ENCODE measurements around the gene NEURL3. TPM values are rescaled to one million over a fixed set of nuclear protein-coding genes. Genes with fewer than 3 reads are reported as not detected.

The NEURL3 gene
- polyA plus RNA-seq, 1 experiment = not detected

- ChIA-PET POLR2A (no interaction called here), CTCF (no interaction called here)
Measured at GRCh38 chr2:96521219-96521618, 16.1 kb upstream of the NEURL3 start.

DNA sequence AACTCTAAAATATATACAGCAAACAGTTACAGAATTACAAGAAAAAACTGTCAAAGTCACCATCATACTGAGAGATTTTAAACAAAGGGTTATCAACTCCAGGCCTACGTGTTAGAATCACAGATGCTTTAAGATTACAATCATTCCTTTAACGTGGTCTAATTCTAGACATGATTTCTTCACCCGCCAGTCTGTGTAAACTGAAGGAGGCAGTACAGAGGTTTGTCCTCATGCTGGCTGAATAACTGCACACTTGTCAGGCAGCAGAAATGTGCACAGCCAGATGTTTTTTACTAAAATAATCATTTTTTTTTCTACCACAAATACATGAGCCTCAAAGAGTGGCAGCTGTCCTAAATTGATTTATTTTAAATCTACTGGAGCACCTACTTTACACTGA, 15.5 kb upstream of the NEURL3 start:
- ChIA-PET POLR2A (no interaction called here), CTCF (interaction anchor here (1.1 kb wide), 1 partner anchor 11 kb away, joined by 4 read pairs; no protein-coding TSS in a partner anchor)
- no peak overlapping the region for H3K27ac ChIP-seq (ENCODE audit: low read depth, low read length)
- TF ChIP-seq CTCF (IDR thresholded peaks at IDR 0.05; ENCODE audit: low read depth, low read length) = no peak
- H3K27me3 ChIP-seq (ENCODE audit: control insufficient read depth, insufficient read depth, low read length) = peaks cover 25% of the 10 kb centered on the region
- H3K9me3 ChIP-seq (ENCODE audit: control insufficient read depth, insufficient read depth, low read length) = peaks cover 2% of the 10 kb centered on the region; the same call in 1 of the 2 replicates
- no peak for DNase-seq (ENCODE audit: low read depth, low spot score)
- H3K4me3 ChIP-seq (ENCODE audit: low read depth, low read length) = no peak overlapping the region

More at GRCh38 chr2:96521219-96521618, 16.1 kb upstream of the NEURL3 start:
- Histone ChIP-seq H3K27ac (ENCODE audit: low read depth, low read length) (no peak overlapping the region), H3K27me3 (ENCODE audit: control insufficient read depth, insufficient read depth, low read length) (peaks cover 25% of the 10 kb centered on the region), H3K9me3 (ENCODE audit: control insufficient read depth, insufficient read depth, low read length) (peaks cover 2% of the 10 kb centered on the region; the same call in 1 of the 2 replicates), H3K4me3 (ENCODE audit: low read depth, low read length) (no peak overlapping the region)
- DNase-seq (ENCODE audit: low read depth, low spot score) = no peak
- no peak for TF ChIP-seq CTCF (IDR thresholded peaks at IDR 0.05; ENCODE audit: low read depth, low read length)

DNA sequence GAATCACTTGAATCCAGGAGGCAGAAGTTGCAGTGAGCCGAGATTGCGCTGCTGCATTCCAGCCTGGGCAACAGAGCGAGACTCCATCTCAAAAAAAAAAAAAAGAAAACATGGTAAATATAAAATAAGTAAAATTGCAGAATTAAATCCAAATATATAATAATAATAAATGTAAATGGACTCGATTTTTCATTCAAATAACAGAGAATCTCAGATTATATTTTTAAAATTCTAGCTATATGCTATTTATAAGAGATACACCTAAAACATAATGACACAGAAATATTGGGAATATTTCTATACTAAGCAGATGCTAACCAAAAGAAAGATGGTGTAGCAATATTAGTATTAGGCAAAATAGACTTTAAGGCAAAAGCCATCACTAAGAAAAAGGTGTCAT, 15.1 kb upstream of the NEURL3 start:
- Histone ChIP-seq H3K27me3 (ENCODE audit: control insufficient read depth, insufficient read depth, low read length) (peaks cover 25% of the 10 kb centered on the region), H3K27ac (ENCODE audit: low read depth, low read length) (no peak overlapping the region), H3K4me3 (ENCODE audit: low read depth, low read length) (no peak overlapping the region), H3K9me3 (ENCODE audit: control insufficient read depth, insufficient read depth, low read length) (peaks cover 2% of the 10 kb centered on the region; the same call in 1 of the 2 replicates)
- no peak for DNase-seq (ENCODE audit: low read depth, low spot score)
- ChIA-PET POLR2A (no interaction called here), CTCF (interaction anchor here (1.1 kb wide), 1 partner anchor 10 kb away, joined by 4 read pairs; no protein-coding TSS in a partner anchor)
- TF ChIP-seq CTCF (IDR thresholded peaks at IDR 0.05; ENCODE audit: low read depth, low read length) = no peak

GRCh38 chr2:96517079-96517478, 11.9 kb upstream of the NEURL3 start:
- CTCF ChIA-PET = interaction anchor here (1.5 kb wide), 1 partner anchor 109 kb away, joined by 3 read pairs; no protein-coding TSS in a partner anchor
- Histone ChIP-seq H3K27me3 (ENCODE audit: control insufficient read depth, insufficient read depth, low read length) (peaks cover 13% of the 10 kb centered on the region), H3K27ac (ENCODE audit: low read depth, low read length) (no peak overlapping the region), H3K4me3 (ENCODE audit: low read depth, low read length) (no peak overlapping the region), H3K9me3 (ENCODE audit: control insufficient read depth, insufficient read depth, low read length) (peaks cover 2% of the 10 kb centered on the region; the same call in 1 of the 2 replicates)
- no peak for DNase-seq (ENCODE audit: low read depth, low spot score)
- TF ChIP-seq CTCF (IDR thresholded peaks at IDR 0.05; ENCODE audit: low read depth, low read length) = no peak
- POLR2A ChIA-PET = no interaction called here

- TF ChIP-seq CTCF (IDR thresholded peaks at IDR 0.05; ENCODE audit: low read depth, low read length) = no peak
- H3K27me3 ChIP-seq (ENCODE audit: control insufficient read depth, insufficient read depth, low read length) = peaks cover 23% of the 10 kb centered on the region
- no peak overlapping the region for H3K27ac ChIP-seq (ENCODE audit: low read depth, low read length)
- no peak for DNase-seq (ENCODE audit: low read depth, low spot score)
- CTCF ChIA-PET = interaction anchor here (1.1 kb wide), 1 partner anchor 40 kb away, joined by 3 read pairs; no protein-coding TSS in a partner anchor
- peaks cover 2% of the 10 kb centered on the region; the same call in 1 of the 2 replicates for H3K9me3 ChIP-seq (ENCODE audit: control insufficient read depth, insufficient read depth, low read length)
- POLR2A ChIA-PET = no interaction called here
- no peak overlapping the region for H3K4me3 ChIP-seq (ENCODE audit: low read depth, low read length)
Measured at GRCh38 chr2:96514521-96514920, 9.4 kb upstream of the NEURL3 start.
